OCI-LY7 (cell line): ENCODE results near the gene PGPEP1. TPM values are rescaled to one million over a fixed set of nuclear protein-coding genes. Genes with fewer than 3 reads are reported as not detected.

ENCODE experiments used
- BruUV-seq: library from RNA; stranded (reverse); fragments of 400-500 nt; replicated peaks from 2 replicates; lab custom pipeline; 2021; lab: Mats Ljungman, UMichigan
- CTCF ChIA-PET: fragments of 300-600 bp; sonication (Branson Sonifier 250); formaldehyde crosslinking; loops from one replicate; lab custom pipeline; 2022; ENCODE audit warnings: antibody characterized with exemption; ENCODE audit not compliant: unreplicated experiment; lab: Charles Lee
- POLR2A ChIA-PET: fragments of 300-600 bp; sonication (Branson Sonifier 250); formaldehyde crosslinking; loops from one replicate; lab custom pipeline; 2022; ENCODE audit warnings: antibody characterized with exemption; lab: Charles Lee
- DNase-seq: peaks from one replicate; pipeline ENCODE4 v3.0.0-alpha.2; 2015; ENCODE audit warnings: low spot score
- H2AFZ ChIP-seq: fragments of 200-600 bp; sonication (generic), shearing (Covaris generic); 2 replicates; pipeline ENCODE4 v1.6.1; 2014; ENCODE audit warnings: mild to moderate bottlenecking, antibody characterized with exemption, low read length, moderate library complexity
- H3K27ac ChIP-seq: fragments of 200-600 bp; sonication (generic); 2 replicates; pipeline ENCODE4 v1.5.1; 2014; ENCODE audit warnings: mixed run types, low read depth, mild to moderate bottlenecking, moderate library complexity, low read length, inconsistent platforms; ENCODE audit not compliant: poor library complexity, severe bottlenecking
- H3K36me3 ChIP-seq: fragments of 200-600 bp; sonication (generic); 2 replicates; pipeline ENCODE4 v1.6.1; 2014; ENCODE audit warnings: mild to moderate bottlenecking, antibody characterized with exemption, low read length, moderate library complexity, mixed read lengths; ENCODE audit not compliant: insufficient read depth
- H3K4me1 ChIP-seq: fragments of 200-600 bp; sonication (generic); 2 replicates; pipeline ENCODE4 v1.5.1; 2014; ENCODE audit warnings: mild to moderate bottlenecking, low read length; ENCODE audit not compliant: insufficient read depth, poor library complexity, severe bottlenecking
- H3K4me2 ChIP-seq: fragments of 200-600 bp; sonication (generic); 2 replicates; pipeline ENCODE4 v1.6.1; 2014; ENCODE audit warnings: mild to moderate bottlenecking, low read length
- H3K4me3 ChIP-seq: fragments of 200-600 bp; sonication (generic); 2 replicates; pipeline ENCODE4 v1.5.1; 2014; ENCODE audit warnings: mild to moderate bottlenecking, low read depth, low read length; ENCODE audit not compliant: poor library complexity, severe bottlenecking
- H3K79me2 ChIP-seq: fragments of 200-600 bp; sonication (generic); 2 replicates; pipeline ENCODE4 v1.6.1; 2016; ENCODE audit warnings: low read depth, mild to moderate bottlenecking, low read length, moderate library complexity, mixed read lengths; ENCODE audit not compliant: insufficient read depth
- H3K9me2 ChIP-seq: fragments of 200-600 bp; sonication (generic); 2 replicates; pipeline ENCODE4 v1.6.1; 2016; ENCODE audit warnings: mild to moderate bottlenecking, low read length, mixed read lengths; ENCODE audit not compliant: insufficient read depth
- H3K9me3 ChIP-seq: fragments of 200-600 bp; sonication (generic); 2 replicates; pipeline ENCODE4 v1.6.1; 2014; ENCODE audit warnings: mild to moderate bottlenecking, mixed run types, low read length, mixed read lengths
- H4K20me1 ChIP-seq: fragments of 200-600 bp; sonication (generic); 2 replicates; pipeline ENCODE4 v1.6.1; 2014; ENCODE audit warnings: mild to moderate bottlenecking, antibody characterized with exemption, low read length, moderate library complexity, mixed read lengths; ENCODE audit not compliant: insufficient read depth
- CTCF ChIP-seq: fragments of 200-600 bp; sonication (generic); conservative IDR thresholded peaks from 2 replicates; pipeline ENCODE4 v1.5.1; 2014; ENCODE audit warnings: mild to moderate bottlenecking, antibody characterized with exemption, low read length, moderate library complexity, mixed read lengths
- EZH2phosphoT487 ChIP-seq: fragments of 200-600 bp; sonication (generic); IDR thresholded peaks from 2 replicates; pipeline ENCODE4 v1.6.1; 2018; ENCODE audit warnings: low read depth, borderline replicate concordance, mild to moderate bottlenecking, mixed run types, antibody characterized with exemption, low read length, moderate library complexity, mixed read lengths
- intact Hi-C: fragments of 100-400 bp; cut with micrococcal nuclease; formaldehyde crosslinking; loops from one replicate; pipeline ENCODE4 v1.10.0; 2022; ENCODE audit not compliant: unreplicated experiment
- total RNA-seq, 2 experiments: library from RNA; depleted of rRNA in 1 of 2; stranded (reverse); fragments of >200 nt in 1 of 2; shearing (Covaris generic) in 1 of 2; gene quantifications; 2 replicates each; pipeline ENCODE4 v1.2.3, GENCODE V29; 2014 to 2022

The PGPEP1 gene
- total RNA-seq, 2 experiments from 2014 or later: 15.2 to 44.1 TPM

DNA sequence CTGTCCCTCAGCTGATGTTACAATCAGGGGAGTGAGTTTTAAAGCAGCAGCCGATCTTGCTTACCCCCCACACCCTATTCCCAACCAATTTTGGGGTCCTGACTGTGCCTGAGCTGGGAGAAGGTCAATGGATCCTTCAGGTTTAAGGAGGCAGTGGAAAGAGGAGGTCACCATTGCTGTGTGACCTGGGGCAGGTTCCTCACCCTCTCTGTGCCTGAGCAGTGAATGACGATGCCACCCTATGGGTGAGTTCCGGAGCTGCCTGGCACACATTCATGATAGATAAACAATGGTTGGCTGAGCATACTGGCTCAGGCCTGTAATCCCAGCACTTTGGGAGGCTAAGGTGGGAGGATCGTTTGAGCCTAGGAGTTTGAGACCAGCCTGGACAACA, 38.7 kb upstream of the PGPEP1 start:
- H3K9me2 ChIP-seq: no peaks in the 10 kb centered on the region
- no peak overlapping the region for H3K4me2 ChIP-seq
- POLR2A ChIA-PET: interaction anchor here (1.5 kb wide), 2 partner anchors 20 to 22 kb away, joined by 3 to 7 read pairs; no protein-coding TSS in a partner anchor
- H3K4me1 ChIP-seq: peaks cover 48% of the 10 kb centered on the region
- no peaks in the 10 kb centered on the region for H3K9me3 ChIP-seq
- TF ChIP-seq EZH2phosphoT487 (no peak), CTCF (no peak)
- CTCF ChIA-PET: interaction anchor here (1.0 kb wide), 1 partner anchor 27 kb away, joined by 3 read pairs; no protein-coding TSS in a partner anchor
- H2AFZ ChIP-seq: no peak overlapping the region
- no peak for DNase-seq
- H3K79me2 ChIP-seq: no peaks in the 10 kb centered on the region
- intact Hi-C loops: no loop called here
- BruUV-seq: no TSS peak
- H4K20me1 ChIP-seq: no peaks in the 10 kb centered on the region
- peaks cover 9% of the 10 kb centered on the region; the same call in 1 of the 2 replicates for H3K36me3 ChIP-seq
- H3K4me3 ChIP-seq: no peak overlapping the region
- H3K27ac ChIP-seq: no peak overlapping the region

DNA sequence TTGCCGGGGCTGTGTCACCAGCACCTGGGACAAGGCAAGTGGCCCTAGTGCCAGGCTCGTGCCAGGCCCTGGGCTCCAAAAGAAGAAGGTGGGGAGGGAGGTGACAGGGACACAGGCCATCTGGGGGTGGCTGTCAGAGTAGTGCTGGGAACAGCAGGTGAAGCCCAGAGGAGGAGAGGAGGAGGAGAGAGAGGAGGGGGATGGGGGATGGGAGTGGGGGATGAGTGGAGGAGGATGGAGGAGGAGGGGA, 36.3 kb upstream of the PGPEP1 start:
- Histone ChIP-seq H3K4me2 (peak overlapping the region; percentile 85), H3K9me2 (no peaks in the 10 kb centered on the region), H3K4me1 (peaks cover 59% of the 10 kb centered on the region), H3K4me3 (peak overlapping the region; percentile 65), H2AFZ (peak overlapping the region; percentile 38; the same call in 1 of the 2 replicates), H3K36me3 (peaks cover 32% of the 10 kb centered on the region), H3K79me2 (no peaks in the 10 kb centered on the region), H3K27ac (peak overlapping the region; percentile 94), H4K20me1 (no peaks in the 10 kb centered on the region), H3K9me3 (no peaks in the 10 kb centered on the region)
- CTCF ChIA-PET: interaction anchor here (0.7 to 0.9 kb wide), 2 partner anchors 24 to 25 kb away, joined by 4 read pairs; no protein-coding TSS in a partner anchor
- no TSS peak for BruUV-seq
- POLR2A ChIA-PET: interaction anchor here (1.2 to 2.9 kb wide), 5 partner anchors 11 to 90 kb away, joined by 3 to 40 read pairs (median 9); partner anchors contain the start of genes JUND and LSM4
- TF ChIP-seq CTCF: no peak
- DNase-seq: peak; percentile 37
- intact Hi-C loops: loop anchor here (1.0 kb wide), 1 partner anchor 13 kb away; no protein-coding TSS in a partner anchor

- Histone ChIP-seq H3K4me1 (peaks cover 54% of the 10 kb centered on the region), H3K9me3 (no peaks in the 10 kb centered on the region), H3K79me2 (no peaks in the 10 kb centered on the region), H4K20me1 (no peaks in the 10 kb centered on the region), H3K4me3 (peak overlapping the region; percentile 65), H3K4me2 (peak overlapping the region; percentile 85), H3K9me2 (no peaks in the 10 kb centered on the region), H2AFZ (peak overlapping the region; percentile 27; the same call in 1 of the 2 replicates), H3K27ac (peak overlapping the region; percentile 94), H3K36me3 (peaks cover 37% of the 10 kb centered on the region)
- CTCF ChIA-PET: interaction anchor here (0.6 to 0.9 kb wide), 3 partner anchors 17 to 24 kb away, joined by 3 to 4 read pairs (median 3); no protein-coding TSS in a partner anchor
- BruUV-seq: TSS peak; percentile 44
- TF ChIP-seq EZH2phosphoT487: no peak
- peak; percentile 26; the same call in 1 of the 2 replicates for TF ChIP-seq CTCF
- POLR2A ChIA-PET: interaction anchor here (0.9 to 2.9 kb wide), 5 partner anchors 12 to 89 kb away, joined by 3 to 40 read pairs (median 9); partner anchors contain the start of genes JUND and LSM4
- intact Hi-C loops: loop anchor here (1.0 kb wide), 3 partner anchors 13 to 25 kb away; partner anchors contain the start of gene LSM4
- peak; percentile 83 for DNase-seq
Observed at GRCh38 chr19:18304458-18305310, 35.7 kb upstream of the PGPEP1 start.
